ENCODE data around the gene FREM3. TPM values are rescaled to one million over a fixed set of nuclear protein-coding genes. Genes with fewer than 3 reads are reported as not detected.

Gene FREM3
- total RNA-seq, 1 experiment from 2014 or later: not detected

DNA sequence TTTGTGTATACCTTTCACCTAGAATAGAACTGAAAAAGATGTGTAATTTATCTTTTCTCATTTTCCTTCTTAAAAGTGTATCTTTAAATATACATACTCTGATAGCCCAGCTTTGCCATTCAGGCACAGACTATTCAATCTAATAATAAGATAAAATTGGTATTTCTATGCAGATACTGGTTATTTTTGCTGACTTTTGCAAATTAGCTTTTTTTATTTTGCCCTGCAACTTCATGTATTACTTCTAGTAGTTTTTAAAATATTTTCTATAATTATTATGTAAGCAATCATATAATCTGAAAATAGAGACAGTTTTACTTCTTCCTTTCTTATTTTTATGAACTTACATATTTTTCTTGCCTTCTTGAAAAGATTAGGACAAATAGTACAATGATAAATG is 45.4 kb upstream of the FREM3 start:
- H2BK12ac ChIP-seq (ENCODE audit: insufficient read length, low read depth, low read length): no peak overlapping the region
- no peak overlapping the region for H4K91ac ChIP-seq (ENCODE audit: insufficient read length, low read depth, low read length)
- no peak overlapping the region for H3K18ac ChIP-seq (ENCODE audit: insufficient read length, low read depth, low read length)
- H2AFZ ChIP-seq (ENCODE audit: low read length): no peak overlapping the region
- no peaks in the 10 kb centered on the region for H4K20me1 ChIP-seq (ENCODE audit: control insufficient read depth, insufficient read depth, insufficient read length)
- no peak overlapping the region for H3K23ac ChIP-seq (ENCODE audit: insufficient read length, low read depth, low read length)
- no peak overlapping the region for H3T11ph ChIP-seq (ENCODE audit: low read length)
- H2BK5ac ChIP-seq (ENCODE audit: insufficient read length, low read length): no peak overlapping the region
- no peak overlapping the region for H3K56ac ChIP-seq (ENCODE audit: insufficient read length, low read depth, low read length)
- H3K79me1 ChIP-seq (ENCODE audit: insufficient read depth, low read depth, low read length, poor library complexity, severe bottlenecking): no peaks in the 10 kb centered on the region
- Mint-ChIP-seq H3K27ac (no peak overlapping the region), H3K9me3 (no peaks in the 10 kb centered on the region), H3K4me1 (peaks cover 5 to 10% of the 10 kb centered on the region in 2 experiments), H3K4me3 (no peak overlapping the region), H3K36me3 (ENCODE audit: insufficient read depth in 1 of 3, low read depth in 3 of 3) (no peaks in the 10 kb centered on the region), H3K27me3 (ENCODE audit: low read depth) (no peaks in the 10 kb centered on the region)
- H2AK5ac ChIP-seq (ENCODE audit: insufficient read length, low read length): no peak overlapping the region
- H3K14ac ChIP-seq (ENCODE audit: insufficient read depth, low read length): no peak overlapping the region
- no peak overlapping the region for H2BK20ac ChIP-seq (ENCODE audit: low read depth, low read length, poor library complexity, severe bottlenecking)
- H3K4me1 ChIP-seq (ENCODE audit: insufficient read depth, low read length): no peaks in the 10 kb centered on the region
- H4K5ac ChIP-seq (ENCODE audit: insufficient read length, low read depth, low read length): no peak overlapping the region
- no peaks in the 10 kb centered on the region for H3K79me2 ChIP-seq (ENCODE audit: insufficient read depth, low read length)
- no peak overlapping the region for H3K9ac ChIP-seq (ENCODE audit: extremely low read depth, insufficient read length, low read length)
- no peak overlapping the region for H2BK15ac ChIP-seq (ENCODE audit: low read depth, low read length)
- no peak for DNase-seq
- no peak overlapping the region for H2BK120ac ChIP-seq (ENCODE audit: low read depth, low read length, poor library complexity, severe bottlenecking)
- H3K27ac ChIP-seq (ENCODE audit: insufficient read length, low read depth, low read length): no peak overlapping the region
- H3K27me3 ChIP-seq (ENCODE audit: insufficient read depth, low read length): no peaks in the 10 kb centered on the region
- H3K23me2 ChIP-seq (ENCODE audit: insufficient read length, low read depth, low read length, poor library complexity, severe bottlenecking): no peaks in the 10 kb centered on the region
- no peak overlapping the region for H3K4ac ChIP-seq (ENCODE audit: low read depth, low read length)
- TF ChIP-seq, protein P1, sequence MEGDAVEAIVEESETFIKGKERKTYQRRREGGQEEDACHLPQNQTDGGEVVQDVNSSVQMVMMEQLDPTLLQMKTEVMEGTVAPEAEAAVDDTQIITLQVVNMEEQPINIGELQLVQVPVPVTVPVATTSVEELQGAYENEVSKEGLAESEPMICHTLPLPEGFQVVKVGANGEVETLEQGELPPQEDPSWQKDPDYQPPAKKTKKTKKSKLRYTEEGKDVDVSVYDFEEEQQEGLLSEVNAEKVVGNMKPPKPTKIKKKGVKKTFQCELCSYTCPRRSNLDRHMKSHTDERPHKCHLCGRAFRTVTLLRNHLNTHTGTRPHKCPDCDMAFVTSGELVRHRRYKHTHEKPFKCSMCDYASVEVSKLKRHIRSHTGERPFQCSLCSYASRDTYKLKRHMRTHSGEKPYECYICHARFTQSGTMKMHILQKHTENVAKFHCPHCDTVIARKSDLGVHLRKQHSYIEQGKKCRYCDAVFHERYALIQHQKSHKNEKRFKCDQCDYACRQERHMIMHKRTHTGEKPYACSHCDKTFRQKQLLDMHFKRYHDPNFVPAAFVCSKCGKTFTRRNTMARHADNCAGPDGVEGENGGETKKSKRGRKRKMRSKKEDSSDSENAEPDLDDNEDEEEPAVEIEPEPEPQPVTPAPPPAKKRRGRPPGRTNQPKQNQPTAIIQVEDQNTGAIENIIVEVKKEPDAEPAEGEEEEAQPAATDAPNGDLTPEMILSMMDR (conservative IDR thresholded peaks at IDR 0.05): no peak
- H3K9me3 ChIP-seq (ENCODE audit: control insufficient read depth, low read depth, low read length): no peaks in the 10 kb centered on the region
- H4K8ac ChIP-seq (replicated peaks; ENCODE audit: insufficient read length, low read depth, low read length): no peak overlapping the region
- H3K4me2 ChIP-seq (ENCODE audit: insufficient read depth, insufficient read length, low read length): no peak overlapping the region

All from H9 (cell line).